GM12878 (cell line): ENCODE results near the gene FABP6. TPM values are rescaled to one million over a fixed set of nuclear protein-coding genes. Genes with fewer than 3 reads are reported as not detected.

Experiments used
- CHD1 ChIP-seq: IDR thresholded peaks from 2 replicates; pipeline ENCODE4 v1.6.1; 2012; ENCODE audit warnings: low read depth, low read length, improper control_type of control experiment
- PML ChIP-seq: IDR thresholded peaks from 2 replicates; pipeline ENCODE4 v1.6.1; 2012; ENCODE audit warnings: low read length, inconsistent platforms
- PRDM15 ChIP-seq: fragments of 450-650 bp; formaldehyde crosslinking; IDR thresholded peaks from 2 replicates; pipeline ENCODE4 v1.4.0; 2020; ENCODE audit warnings: mild to moderate bottlenecking, moderate library complexity
- RB1 ChIP-seq: fragments of 450-650 bp; formaldehyde crosslinking; IDR thresholded peaks from 2 replicates; pipeline ENCODE4 v1.6.1; 2017; ENCODE audit warnings: mild to moderate bottlenecking, borderline replicate concordance
- RUNX3 ChIP-seq: IDR thresholded peaks from 2 replicates; pipeline ENCODE4 v1.6.1; 2012; ENCODE audit warnings: low read length, inconsistent platforms
- SREBF1 ChIP-seq: IDR thresholded peaks from 2 replicates; pipeline ENCODE4 v1.6.1; 2012; ENCODE audit warnings: mild to moderate bottlenecking, low read length
- TCF12 ChIP-seq: IDR thresholded peaks from 2 replicates; pipeline ENCODE4 v1.6.1; 2011; ENCODE audit warnings: low read depth, mild to moderate bottlenecking, low read length
- ZBTB33 ChIP-seq: fragments of 450-650 bp; IDR thresholded peaks from 2 replicates; pipeline ENCODE4 v1.6.1; 2017; ENCODE audit warnings: mild to moderate bottlenecking
- ZNF207 ChIP-seq: fragments of 450-650 bp; IDR thresholded peaks from 2 replicates; pipeline ENCODE4 v1.6.1; 2014; ENCODE audit warnings: antibody characterized with exemption, mild to moderate bottlenecking, borderline replicate concordance
- polyA plus RNA-seq, 11 experiments: library from polyadenylated mRNA; depleted of rRNA in 4 of 11; unstranded in 6 of 11; stranded (reverse) in 5 of 11; fragments of >200 nt; fragmentation: Nextera tagmentation in 4 of 11; fragmentation: Illumina TruSeq in 1 of 11; extraction: Ambion mirVana in 4 of 11; extraction: Trizol in 1 of 11; gene quantifications; 1 replicate in 1 of 11; 2 replicates in 10 of 11; pipeline versions ENCODE4 v1.2.1 to v1.2.3, GENCODE V29; 2011 to 2016; ENCODE audit warnings: inconsistent platforms in 2 of 11, missing spikeins in 2 of 11, low read depth in 1 of 11
- total RNA-seq, 4 experiments: library from RNA; depleted of rRNA in 3 of 4; stranded (reverse); fragments of >200 nt in 3 of 4; fragmentation: Illumina TruSeq in 1 of 4; extraction: Trizol in 1 of 4; gene quantifications; 2 replicates each; pipeline versions ENCODE4 v1.2.1 to v1.2.3, GENCODE V29; 2013 to 2021
- TF ChIP-seq, protein P1 (sequence below): fragments of 450-650 bp; IDR thresholded peaks from 2 replicates; pipeline ENCODE4 v1.6.1; 2014; ENCODE audit warnings: mild to moderate bottlenecking
- TF ChIP-seq, protein P2 (sequence below): fragments of 450-650 bp; IDR thresholded peaks from 2 replicates; pipeline ENCODE4 v1.6.1; 2016; ENCODE audit warnings: mild to moderate bottlenecking
- TF ChIP-seq, protein P3 (sequence below): fragments of 450-650 bp; IDR thresholded peaks from 2 replicates; pipeline ENCODE4 v1.6.1; 2017; ENCODE audit warnings: mild to moderate bottlenecking, low read depth, inconsistent platforms; ENCODE audit not compliant: poor library complexity, severe bottlenecking

FABP6 gene
- total and polyA plus RNA-seq, 10 of the 15 experiments (the other 5 are each of a cell fraction or from before 2014, with no cell fraction given), result 0.66 to 8.1 (median 2.4) TPM

- no peak for TF ChIP-seq PRDM15 (CRISPR knock-in tag)
- TF ChIP-seq, protein P1, sequence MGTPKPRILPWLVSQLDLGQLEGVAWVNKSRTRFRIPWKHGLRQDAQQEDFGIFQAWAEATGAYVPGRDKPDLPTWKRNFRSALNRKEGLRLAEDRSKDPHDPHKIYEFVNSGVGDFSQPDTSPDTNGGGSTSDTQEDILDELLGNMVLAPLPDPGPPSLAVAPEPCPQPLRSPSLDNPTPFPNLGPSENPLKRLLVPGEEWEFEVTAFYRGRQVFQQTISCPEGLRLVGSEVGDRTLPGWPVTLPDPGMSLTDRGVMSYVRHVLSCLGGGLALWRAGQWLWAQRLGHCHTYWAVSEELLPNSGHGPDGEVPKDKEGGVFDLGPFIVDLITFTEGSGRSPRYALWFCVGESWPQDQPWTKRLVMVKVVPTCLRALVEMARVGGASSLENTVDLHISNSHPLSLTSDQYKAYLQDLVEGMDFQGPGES, result no peak
- no peak for TF ChIP-seq RUNX3
- TF ChIP-seq TCF12, result no peak
- TF ChIP-seq, protein P2, sequence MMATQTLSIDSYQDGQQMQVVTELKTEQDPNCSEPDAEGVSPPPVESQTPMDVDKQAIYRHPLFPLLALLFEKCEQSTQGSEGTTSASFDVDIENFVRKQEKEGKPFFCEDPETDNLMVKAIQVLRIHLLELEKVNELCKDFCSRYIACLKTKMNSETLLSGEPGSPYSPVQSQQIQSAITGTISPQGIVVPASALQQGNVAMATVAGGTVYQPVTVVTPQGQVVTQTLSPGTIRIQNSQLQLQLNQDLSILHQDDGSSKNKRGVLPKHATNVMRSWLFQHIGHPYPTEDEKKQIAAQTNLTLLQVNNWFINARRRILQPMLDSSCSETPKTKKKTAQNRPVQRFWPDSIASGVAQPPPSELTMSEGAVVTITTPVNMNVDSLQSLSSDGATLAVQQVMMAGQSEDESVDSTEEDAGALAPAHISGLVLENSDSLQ, result no peak
- TF ChIP-seq SREBF1, result no peak
- no peak for TF ChIP-seq RB1
- no peak for TF ChIP-seq CHD1
- TF ChIP-seq PML, result no peak
- TF ChIP-seq, protein P3, sequence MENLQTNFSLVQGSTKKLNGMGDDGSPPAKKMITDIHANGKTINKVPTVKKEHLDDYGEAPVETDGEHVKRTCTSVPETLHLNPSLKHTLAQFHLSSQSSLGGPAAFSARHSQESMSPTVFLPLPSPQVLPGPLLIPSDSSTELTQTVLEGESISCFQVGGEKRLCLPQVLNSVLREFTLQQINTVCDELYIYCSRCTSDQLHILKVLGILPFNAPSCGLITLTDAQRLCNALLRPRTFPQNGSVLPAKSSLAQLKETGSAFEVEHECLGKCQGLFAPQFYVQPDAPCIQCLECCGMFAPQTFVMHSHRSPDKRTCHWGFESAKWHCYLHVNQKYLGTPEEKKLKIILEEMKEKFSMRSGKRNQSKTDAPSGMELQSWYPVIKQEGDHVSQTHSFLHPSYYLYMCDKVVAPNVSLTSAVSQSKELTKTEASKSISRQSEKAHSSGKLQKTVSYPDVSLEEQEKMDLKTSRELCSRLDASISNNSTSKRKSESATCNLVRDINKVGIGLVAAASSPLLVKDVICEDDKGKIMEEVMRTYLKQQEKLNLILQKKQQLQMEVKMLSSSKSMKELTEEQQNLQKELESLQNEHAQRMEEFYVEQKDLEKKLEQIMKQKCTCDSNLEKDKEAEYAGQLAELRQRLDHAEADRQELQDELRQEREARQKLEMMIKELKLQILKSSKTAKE, result no peak
- no peak for TF ChIP-seq ZBTB33
- no peak for TF ChIP-seq ZNF207
- TF ChIP-seq, all 136 proteins: peak for 0
Measured at GRCh38 chr5:160251406-160252155, 22.3 kb downstream of the FABP6 start (continued).
